HepG2 (cell line): ENCODE measurements around the gene UNC93A. TPM values are rescaled to one million over a fixed set of nuclear protein-coding genes. Genes with fewer than 3 reads are reported as not detected.
A peak's percentile ranks its signal among the peaks of the same experiment; 100 is the strongest.

Experiments used
- EEA1 ChIP-seq: sonication (generic); formaldehyde crosslinking; IDR thresholded peaks from 2 replicates; pipeline ENCODE4 v1.5.1; 2020; ENCODE audit warnings: mild to moderate bottlenecking, missing genetic modification reagents, borderline replicate concordance
- ELF4 ChIP-seq: sonication (generic); formaldehyde crosslinking; IDR thresholded peaks from 2 replicates; pipeline ENCODE4 v1.5.0; 2020; ENCODE audit warnings: missing genetic modification reagents, mild to moderate bottlenecking, moderate library complexity, borderline replicate concordance
- FOXK1 ChIP-seq: sonication (generic); formaldehyde crosslinking; IDR thresholded peaks from 2 replicates; pipeline ENCODE4 v1.4.0; 2020; ENCODE audit warnings: low read depth, missing genetic modification reagents, borderline replicate concordance
- GFI1 ChIP-seq: sonication (generic); formaldehyde crosslinking; IDR thresholded peaks from 2 replicates; pipeline ENCODE4 v1.5.0; 2020; ENCODE audit warnings: missing genetic modification reagents, mild to moderate bottlenecking, borderline replicate concordance
- JDP2 ChIP-seq: sonication (generic); formaldehyde crosslinking; IDR thresholded peaks from 2 replicates; pipeline ENCODE4 v1.8.1; 2022; ENCODE audit warnings: missing genetic modification reagents, borderline replicate concordance
- KDM1A ChIP-seq: IDR thresholded peaks from 2 replicates; pipeline ENCODE4 v1.6.1; 2016; ENCODE audit warnings: missing compliant biosample characterization
- KLF6 ChIP-seq: IDR thresholded peaks from 2 replicates; pipeline ENCODE4 v1.8.0; 2016; ENCODE audit warnings: missing biosample characterization, missing genetic modification reagents
- MIER2 ChIP-seq: IDR thresholded peaks from 2 replicates; pipeline ENCODE4 v1.6.1; 2016; ENCODE audit warnings: missing biosample characterization, missing genetic modification reagents
- NBN ChIP-seq: fragments of 450-650 bp; conservative IDR thresholded peaks from 2 replicates; pipeline ENCODE4 v1.6.1; 2017
- NFIB ChIP-seq: sonication (generic); formaldehyde crosslinking; IDR thresholded peaks from 2 replicates; pipeline ENCODE4 v1.9.0; 2021; ENCODE audit warnings: missing genetic modification reagents, mild to moderate bottlenecking, borderline replicate concordance
- NR0B2 ChIP-seq: sonication (generic); formaldehyde crosslinking; IDR thresholded peaks from 2 replicates; pipeline ENCODE4 v1.4.0; 2020; ENCODE audit warnings: mild to moderate bottlenecking, missing genetic modification reagents
- PRMT3 ChIP-seq: sonication (generic); formaldehyde crosslinking; IDR thresholded peaks from 2 replicates; pipeline ENCODE4 v1.8.1; 2022; ENCODE audit warnings: low read depth, mild to moderate bottlenecking, moderate library complexity, missing genetic modification reagents, borderline replicate concordance
- SKI ChIP-seq: fragments of 450-650 bp; IDR thresholded peaks from one replicate; pipeline ENCODE4 v1.6.1; 2018; ENCODE audit warnings: mild to moderate bottlenecking; ENCODE audit not compliant: partially characterized antibody
- SUZ12 ChIP-seq: fragments of 150-350 bp; IDR thresholded peaks from 2 replicates; pipeline ENCODE4 v1.6.1; 2014; ENCODE audit warnings: low read depth, low read length
- ZBTB21 ChIP-seq: sonication (generic); formaldehyde crosslinking; IDR thresholded peaks from 2 replicates; pipeline ENCODE4 v1.4.0; 2020; ENCODE audit warnings: missing genetic modification reagents
- ZNF331 ChIP-seq: sonication (generic); formaldehyde crosslinking; IDR thresholded peaks from 2 replicates; pipeline ENCODE4 v1.4.0; 2020; ENCODE audit warnings: missing genetic modification reagents
- ZNF605 ChIP-seq: sonication (generic); formaldehyde crosslinking; IDR thresholded peaks from 2 replicates; pipeline ENCODE4 v1.8.0; 2022; ENCODE audit warnings: mild to moderate bottlenecking, missing genetic modification reagents
- ZNF7 ChIP-seq: IDR thresholded peaks from 2 replicates; pipeline ENCODE4 v1.6.1; 2016; ENCODE audit warnings: missing biosample characterization, missing genetic modification reagents
- ZNF710 ChIP-seq: sonication (generic); formaldehyde crosslinking; IDR thresholded peaks from 2 replicates; pipeline ENCODE4 v1.5.0; 2020; ENCODE audit warnings: mild to moderate bottlenecking, missing genetic modification reagents, borderline replicate concordance
- ZNF713 ChIP-seq: sonication (generic); formaldehyde crosslinking; IDR thresholded peaks from 2 replicates; pipeline ENCODE4 v1.4.0; 2020; ENCODE audit warnings: mild to moderate bottlenecking, missing genetic modification reagents
- polyA plus RNA-seq, 8 experiments: library from polyadenylated mRNA; depleted of rRNA in 3 of 8; stranded (reverse) in 7 of 8; unstranded in 1 of 8; fragments of >200 nt; fragmentation: Illumina TruSeq in 4 of 8; extraction: Trizol in 4 of 8; gene quantifications; 2 replicates each; pipeline versions ENCODE4 v1.2.1 to v1.2.3, GENCODE V29; 2011 to 2016; ENCODE audit warnings: low read depth in 4 of 8, missing spikeins in 1 of 8, mixed read lengths in 1 of 8; ENCODE audit not compliant: insufficient read depth in 1 of 8
- total RNA-seq, 5 experiments: library from RNA; depleted of rRNA; stranded (reverse); fragments of >200 nt; fragmentation: Illumina TruSeq; extraction: Trizol; gene quantifications; 2 replicates each; pipeline ENCODE4 v1.2.3, GENCODE V29; 2016; ENCODE audit warnings: low read depth in 1 of 5
- TF ChIP-seq, protein P1 (sequence below): sonication (generic); formaldehyde crosslinking; IDR thresholded peaks from 2 replicates; pipeline ENCODE4 v1.4.0; 2020; ENCODE audit warnings: mild to moderate bottlenecking, missing genetic modification reagents

UNC93A gene
- total and polyA plus RNA-seq, 2 of the 13 experiments (the other 11 are each of a cell fraction or from before 2014, with no cell fraction given): 11.0 to 42.7 TPM

DNA sequence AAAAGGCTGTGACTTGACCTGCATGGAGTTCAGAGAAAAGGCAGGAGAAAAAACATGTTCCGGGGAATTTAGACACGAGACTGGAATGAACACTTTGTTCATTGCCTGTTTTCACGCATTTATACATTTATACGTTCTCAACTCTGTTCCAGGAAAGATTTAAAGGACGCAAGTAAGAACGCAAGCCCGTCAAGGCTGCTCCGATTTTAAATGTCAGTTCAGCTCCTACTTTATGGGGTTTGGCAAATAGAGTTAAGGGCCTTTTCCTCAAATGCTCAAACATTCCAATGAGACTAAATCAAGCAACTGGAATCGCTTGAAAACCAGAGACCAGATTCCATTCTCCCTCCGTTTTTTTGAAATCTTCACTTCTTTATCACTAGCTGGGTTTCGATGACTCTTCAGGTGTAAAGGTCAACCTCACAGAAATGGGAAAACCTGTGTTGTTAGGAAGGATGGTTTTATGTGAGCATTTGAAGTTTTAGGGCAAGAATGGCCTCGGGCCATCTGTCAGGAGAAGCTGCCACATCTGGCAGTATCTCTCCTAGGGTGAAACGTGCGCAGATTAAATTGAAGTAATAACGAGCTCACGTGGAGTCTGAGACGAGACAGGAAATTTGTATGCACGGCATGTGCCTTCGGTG, 58.6 kb downstream of the UNC93A start (continued):
- TF ChIP-seq FOXK1 (CRISPR knock-in tag) (no peak), MIER2 (no peak), ZNF710 (CRISPR knock-in tag) (no peak), KLF6 (no peak), KDM1A (CRISPR knock-in tag) (no peak), NFIB (CRISPR knock-in tag) (no peak), ZNF331 (CRISPR knock-in tag) (no peak), ZNF7 (no peak), ZNF713 (CRISPR knock-in tag) (no peak), NR0B2 (CRISPR knock-in tag) (no peak), GFI1 (no peak; the same call in 1 of the 2 replicates), SUZ12 (no peak), ZNF605 (0 out of 2 replicates have a peak, but pooled peaks have one; percentile 9), SKI (no peak), NBN (no peak), JDP2 (CRISPR knock-in tag) (no peak), PRMT3 (CRISPR knock-in tag) (no peak), EEA1 (CRISPR knock-in tag) (no peak), ELF4 (CRISPR knock-in tag) (no peak), ZBTB21 (no peak)
- TF ChIP-seq, protein P1, sequence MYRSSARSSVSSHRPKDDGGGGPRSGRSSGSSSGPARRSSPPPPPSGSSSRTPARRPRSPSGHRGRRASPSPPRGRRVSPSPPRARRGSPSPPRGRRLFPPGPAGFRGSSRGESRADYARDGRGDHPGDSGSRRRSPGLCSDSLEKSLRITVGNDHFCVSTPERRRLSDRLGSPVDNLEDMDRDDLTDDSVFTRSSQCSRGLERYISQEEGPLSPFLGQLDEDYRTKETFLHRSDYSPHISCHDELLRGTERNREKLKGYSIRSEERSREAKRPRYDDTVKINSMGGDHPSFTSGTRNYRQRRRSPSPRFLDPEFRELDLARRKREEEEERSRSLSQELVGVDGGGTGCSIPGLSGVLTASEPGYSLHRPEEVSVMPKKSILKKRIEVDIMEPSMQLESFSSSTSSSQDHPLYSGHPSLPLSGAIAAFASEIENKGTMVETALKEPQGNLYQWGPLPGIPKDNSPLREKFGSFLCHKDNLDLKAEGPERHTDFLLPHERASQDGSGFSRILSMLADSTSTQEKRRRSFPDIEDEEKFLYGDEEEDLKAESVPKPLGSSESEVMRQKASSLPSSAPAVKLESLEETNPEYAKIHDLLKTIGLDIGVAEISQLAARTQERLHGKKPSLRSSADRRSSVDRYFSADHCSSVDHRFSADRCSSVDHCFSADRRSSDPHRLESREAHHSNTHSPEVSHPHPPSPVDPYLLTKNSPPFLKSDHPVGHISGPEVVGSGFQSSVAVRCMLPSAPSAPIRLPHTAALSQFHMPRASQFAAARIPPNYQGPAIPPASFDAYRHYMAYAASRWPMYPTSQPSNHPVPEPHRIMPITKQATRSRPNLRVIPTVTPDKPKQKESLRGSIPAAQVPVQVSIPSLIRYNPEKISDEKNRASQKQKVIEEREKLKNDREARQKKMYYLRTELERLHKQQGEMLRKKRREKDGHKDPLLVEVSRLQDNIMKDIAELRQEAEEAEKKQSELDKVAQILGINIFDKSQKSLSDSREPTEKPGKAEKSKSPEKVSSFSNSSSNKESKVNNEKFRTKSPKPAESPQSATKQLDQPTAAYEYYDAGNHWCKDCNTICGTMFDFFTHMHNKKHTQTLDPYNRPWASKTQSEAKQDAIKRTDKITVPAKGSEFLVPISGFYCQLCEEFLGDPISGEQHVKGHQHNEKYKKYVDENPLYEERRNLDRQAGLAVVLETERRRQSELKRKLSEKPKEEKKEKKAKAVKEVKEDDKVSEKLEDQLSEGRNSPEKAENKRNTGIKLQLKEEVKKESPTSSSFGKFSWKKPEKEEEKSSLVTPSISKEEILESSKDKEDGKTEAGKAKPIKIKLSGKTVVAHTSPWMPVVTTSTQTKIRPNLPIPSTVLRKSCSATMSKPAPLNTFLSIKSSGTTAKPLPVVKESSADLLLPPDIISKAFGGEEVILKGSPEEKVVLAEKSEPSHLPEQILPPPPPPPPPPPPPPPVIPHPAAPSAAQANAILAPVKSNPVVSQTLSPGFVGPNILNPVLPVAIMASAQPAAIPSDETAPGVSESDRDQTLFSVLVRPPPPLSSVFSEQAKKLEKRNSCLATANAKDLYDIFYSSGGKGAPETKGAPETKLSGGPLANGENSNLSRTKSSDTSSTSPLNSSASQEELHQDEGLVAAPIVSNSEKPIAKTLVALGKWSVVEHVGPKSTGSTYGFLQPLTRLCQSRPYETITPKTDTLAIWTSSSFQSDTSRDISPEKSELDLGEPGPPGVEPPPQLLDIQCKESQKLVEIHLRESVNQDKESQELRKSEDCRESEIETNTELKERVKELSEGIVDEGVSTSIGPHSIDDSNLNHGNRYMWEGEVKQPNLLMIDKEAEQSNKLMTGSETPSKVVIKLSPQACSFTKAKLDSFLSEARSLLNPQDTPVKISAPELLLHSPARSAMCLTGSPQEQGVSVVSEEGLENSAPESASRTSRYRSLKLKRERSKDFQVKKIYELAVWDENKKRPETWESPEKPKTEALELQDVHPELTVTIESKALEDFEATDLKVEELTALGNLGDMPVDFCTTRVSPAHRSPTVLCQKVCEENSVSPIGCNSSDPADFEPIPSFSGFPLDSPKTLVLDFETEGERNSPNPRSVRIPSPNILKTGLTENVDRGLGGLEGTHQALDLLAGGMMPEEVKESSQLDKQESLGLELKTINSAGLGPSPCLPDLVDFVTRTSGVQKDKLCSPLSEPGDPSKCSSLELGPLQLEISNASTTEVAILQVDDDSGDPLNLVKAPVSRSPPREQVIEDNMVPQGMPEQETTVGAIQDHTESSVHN (CRISPR knock-in tag): no peak
